NCI-H187 (cell line): ENCODE data around the gene DLGAP1.
A peak's percentile ranks its signal among the peaks of the same experiment; 100 is the strongest.

ENCODE experiments used
- DNase-seq, 2 experiments: peaks; one replicate each; lab custom pipeline; 2025; lab: John Stamatoyannopoulos, UW

DLGAP1 gene

DNA sequence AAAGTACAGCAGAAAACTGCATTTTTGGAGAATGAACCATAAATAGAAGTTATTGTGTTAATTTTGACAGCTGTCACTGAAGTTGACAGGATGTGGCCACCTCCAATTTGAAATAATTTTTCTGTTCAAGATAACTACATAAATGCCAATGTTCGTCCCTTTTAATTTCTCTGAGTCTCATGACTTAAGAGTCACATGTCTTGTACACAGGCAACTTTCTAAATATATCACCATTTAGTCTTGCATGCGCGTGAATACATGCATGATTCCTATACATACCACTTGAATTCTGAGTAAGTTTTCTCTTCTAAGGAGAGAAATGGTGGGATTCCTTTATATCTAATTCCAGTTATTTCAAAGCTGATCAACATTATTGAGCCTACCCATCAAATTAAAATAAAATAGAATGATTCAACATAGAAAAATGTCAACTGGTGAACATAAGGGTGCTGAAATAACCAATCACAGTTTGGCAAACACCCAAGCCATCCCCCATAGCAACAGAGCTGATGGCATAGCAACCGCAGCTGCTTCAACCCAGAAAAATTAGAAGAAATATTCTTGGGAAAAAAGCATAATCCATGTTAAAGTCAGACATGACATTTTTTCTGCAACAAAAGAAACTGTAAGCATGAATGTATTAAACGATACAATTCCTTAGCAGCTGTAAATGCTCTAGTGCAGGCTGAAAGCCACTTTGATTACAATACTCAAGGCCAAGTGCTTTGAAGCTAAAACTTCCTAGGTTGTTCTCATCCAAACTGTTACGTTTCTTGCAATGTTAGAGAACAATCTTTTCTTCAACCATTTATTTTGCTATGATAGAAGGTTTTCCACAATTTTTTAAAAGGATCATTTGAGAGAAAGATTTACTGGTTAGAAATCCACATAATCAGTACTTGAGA, 282.7 kb downstream of the DLGAP1 start:
- no peak for DNase-seq

DNA sequence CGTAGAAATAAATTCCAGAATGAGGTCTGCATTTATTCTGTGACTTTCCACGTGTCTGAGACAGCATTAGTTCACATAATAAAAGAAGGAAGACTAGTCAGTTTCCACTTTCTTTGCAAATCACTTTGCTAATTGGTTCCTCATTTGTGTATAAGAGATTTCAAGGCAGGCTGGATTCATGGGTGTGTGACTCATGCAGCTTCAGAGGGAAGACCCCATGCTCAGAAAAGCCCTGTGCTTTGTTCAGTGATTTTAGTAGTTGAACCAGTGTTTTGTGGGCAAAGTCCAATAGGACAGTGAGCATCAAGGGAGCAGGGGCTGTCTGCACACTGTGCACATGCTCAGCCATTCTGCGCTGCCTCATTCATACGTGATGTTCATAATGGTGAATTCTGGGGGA, 297.8 kb downstream of the DLGAP1 start:
- no peak for DNase-seq

DNA sequence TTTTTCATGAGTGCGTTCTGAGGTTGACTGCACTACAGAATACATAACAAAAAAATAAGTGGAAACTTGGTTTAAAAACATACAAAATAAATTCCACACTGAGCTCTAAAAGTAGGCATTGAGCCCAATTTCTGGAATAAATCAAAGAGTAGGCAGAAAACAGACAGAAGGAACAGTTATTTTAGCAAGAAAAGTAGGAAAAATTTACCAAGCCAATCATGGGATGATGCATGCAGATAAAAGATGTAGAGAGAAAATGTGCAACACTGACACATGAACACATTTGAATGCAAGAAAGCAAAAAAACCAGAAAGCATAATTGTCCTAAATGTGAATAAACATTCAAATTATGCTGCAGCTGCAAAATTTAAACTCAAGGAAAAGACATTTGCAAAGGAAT, 308.3 kb downstream of the DLGAP1 start:
- DNase-seq: no peak

DNA sequence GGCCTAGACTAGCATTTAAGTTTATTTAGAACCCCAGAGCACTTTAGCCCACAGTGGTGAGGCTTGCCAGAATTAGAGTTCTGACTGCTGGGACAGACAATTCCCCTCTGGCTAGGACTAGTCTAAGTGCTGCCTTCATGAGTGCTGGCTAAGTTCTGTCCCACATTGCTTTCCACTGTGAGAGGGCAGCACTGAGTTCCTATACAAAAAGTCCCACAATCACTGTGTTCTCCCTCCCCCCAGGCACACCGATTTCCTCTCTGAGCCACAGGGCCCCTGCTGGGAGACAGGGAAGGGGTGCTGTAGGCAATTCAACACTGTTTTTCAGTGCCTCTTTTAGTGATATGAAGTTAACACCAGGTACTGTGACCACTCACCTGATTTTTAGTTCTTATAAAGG, 310.9 kb downstream of the DLGAP1 start:
- no peak for DNase-seq

DNA sequence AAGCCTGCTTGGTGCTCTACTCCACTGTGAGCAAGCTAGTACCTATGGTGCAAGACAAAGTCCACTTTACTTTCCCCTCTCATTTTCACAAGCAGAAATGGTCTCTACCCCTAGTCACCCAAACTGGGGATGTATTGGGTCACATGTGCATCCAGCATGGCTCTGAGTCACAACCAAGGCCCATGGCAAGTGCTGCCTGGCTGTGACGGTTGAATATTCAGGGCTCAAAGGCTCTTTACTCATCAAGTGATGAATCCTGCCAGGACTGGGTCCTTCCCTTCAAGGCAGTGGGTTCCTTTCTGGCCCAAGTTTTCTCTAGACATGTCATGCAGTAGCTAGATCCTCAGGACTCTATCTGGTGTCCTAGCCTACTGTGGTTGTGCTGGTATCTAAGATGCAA, 311.5 kb downstream of the DLGAP1 start:
- DNase-seq: no peak

DNA sequence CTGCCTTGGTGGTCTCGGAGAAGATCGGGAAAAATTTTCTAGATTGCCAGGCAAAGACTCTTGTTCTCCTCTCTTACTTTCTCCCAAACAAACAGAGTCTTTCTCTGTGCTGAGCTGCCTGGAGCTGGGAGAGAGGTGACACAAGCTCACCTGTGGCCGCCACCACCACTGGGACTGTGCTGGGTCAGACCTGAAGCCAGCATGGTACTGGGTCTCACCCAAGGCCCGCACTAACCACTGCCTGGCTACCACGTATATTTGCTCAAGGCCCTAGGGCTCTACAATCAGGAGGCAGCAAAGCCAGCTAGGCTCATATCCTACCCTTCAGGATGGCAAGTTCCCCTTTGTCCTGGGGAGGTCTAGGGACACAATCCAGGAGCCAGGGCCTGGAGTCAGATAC, 312.2 kb downstream of the DLGAP1 start:
- no peak for DNase-seq

DNA sequence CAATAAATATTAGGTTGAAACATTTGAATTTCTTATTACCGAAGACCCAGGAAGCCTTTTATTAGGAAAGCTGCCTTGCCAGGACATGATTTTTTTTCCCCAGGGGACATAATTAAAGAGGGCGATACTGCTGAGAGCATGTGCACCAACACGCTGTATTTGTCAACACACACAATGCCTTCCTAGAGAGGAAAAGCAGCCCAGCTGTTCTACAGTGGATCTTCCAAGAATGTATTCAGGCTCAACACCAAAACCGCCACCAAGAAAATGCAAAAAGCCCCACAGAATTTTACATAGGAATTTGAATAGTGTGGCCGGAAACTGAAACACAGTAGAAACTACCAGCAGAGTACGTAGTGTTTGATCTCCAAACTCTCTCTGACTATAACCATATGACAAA, 320.4 kb downstream of the DLGAP1 start:
- no peak for DNase-seq

DNA sequence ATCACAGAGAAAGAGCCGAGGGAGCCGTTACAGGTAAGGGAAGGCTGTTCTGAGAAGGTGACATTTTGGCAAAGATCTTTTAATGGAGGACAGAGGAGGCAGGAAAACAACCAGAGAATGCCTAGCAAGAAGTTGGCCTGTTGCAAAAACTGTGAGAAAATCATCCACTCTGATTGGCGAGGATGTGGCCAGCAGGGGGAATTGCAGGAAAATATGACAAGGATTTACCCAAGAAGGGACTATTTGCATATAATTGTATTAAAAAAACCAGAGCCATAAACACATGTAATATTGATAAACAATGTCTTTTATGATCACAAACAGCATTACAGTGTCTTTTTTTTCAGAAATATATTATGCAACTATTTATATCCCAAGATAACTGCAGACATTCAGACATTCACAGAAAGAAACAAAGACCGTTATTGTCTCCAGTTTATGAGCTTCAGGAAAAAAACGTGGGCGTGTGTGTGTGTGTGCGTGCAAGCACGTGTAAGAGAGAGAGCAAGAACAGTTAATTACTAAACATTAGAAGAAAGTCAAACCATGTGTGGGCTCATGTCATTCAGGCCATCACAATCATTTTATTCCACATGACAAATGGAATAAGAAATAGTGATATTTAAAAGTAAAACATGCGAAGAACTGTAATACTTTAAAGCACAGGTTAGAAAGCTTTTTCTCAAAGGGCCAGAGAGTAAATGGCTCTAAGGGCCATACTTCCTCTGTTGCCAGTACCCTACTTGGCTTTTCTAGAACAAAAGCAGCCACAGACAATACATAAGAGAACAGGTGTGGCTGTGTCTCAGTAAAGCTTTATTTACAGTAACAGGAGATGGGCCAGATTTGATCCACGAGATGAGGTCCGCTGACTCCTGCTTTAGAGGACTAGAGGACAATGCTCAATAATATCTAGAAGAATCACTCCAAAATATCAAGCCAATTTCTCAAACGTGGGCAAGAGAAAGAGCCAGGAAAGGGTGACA, 324.1 kb downstream of the DLGAP1 start:
- no peak for DNase-seq

DNA sequence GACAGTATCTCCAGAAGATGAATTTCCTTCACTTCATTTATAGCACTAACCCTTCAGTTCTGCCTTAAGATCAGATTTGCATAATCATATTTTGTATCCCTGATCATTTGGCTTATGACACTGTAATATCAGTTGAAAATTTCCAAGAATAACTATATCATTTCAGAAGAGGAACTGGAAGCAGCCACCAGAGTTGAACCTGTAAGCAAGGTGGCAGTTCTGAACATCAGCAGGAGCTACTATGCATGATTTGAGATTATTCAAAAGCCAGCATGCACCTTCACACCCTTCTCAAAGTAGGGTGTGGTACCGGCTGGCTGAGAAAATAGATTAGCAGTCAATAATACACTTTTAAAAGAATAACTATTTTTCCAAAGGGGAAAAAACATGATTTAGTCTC, 328.2 kb downstream of the DLGAP1 start:
- DNase-seq: no peak

DNA sequence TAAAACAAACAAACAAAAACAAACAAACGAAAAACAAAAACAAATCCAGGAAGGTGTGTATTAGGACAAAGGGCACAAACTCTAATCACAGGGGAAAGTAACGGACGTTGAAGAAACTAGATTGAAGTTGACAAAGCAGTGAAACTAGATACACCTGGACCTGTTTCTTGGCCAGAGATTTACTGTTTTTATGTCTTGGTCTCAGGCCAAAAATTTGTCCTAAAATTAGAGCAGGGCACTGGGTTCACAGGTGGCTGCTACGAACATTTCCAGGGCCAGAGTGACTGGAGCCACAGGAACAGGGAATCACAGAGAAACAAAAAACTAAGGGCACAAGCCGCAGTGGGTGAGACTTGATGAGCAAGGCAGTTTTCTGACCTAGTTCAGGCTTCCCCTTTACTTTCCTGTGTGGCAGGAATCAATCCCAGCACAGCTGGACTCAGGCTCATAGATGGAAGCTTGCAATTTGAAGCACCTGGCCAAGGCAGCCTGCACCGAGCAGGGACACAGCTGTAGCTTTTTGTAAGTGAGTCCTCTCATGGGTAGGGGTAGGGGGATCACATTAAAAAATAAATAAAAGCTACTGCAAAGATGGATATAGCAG, 329.4 kb downstream of the DLGAP1 start:
- DNase-seq: no peak

DNA sequence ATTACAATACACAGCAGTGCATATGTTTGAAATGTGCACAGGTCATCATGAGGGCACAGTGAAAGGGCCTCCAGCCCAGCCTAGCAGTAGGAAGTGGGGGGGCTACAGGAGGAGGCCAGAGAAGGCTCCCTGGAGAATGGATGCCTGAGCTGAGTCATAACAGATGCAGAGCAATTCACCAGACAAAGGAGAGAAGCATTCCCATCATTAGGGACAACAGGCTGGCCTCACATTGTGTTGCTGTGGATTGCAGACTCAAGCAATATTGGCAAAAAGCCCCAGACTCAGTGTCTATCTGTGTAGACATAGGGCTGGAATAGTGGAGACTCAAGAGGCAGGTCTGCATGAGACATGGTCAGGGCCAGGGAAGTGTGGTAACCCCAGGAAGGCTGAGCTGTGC, 329.9 kb downstream of the DLGAP1 start:
- DNase-seq: no peak

DNA sequence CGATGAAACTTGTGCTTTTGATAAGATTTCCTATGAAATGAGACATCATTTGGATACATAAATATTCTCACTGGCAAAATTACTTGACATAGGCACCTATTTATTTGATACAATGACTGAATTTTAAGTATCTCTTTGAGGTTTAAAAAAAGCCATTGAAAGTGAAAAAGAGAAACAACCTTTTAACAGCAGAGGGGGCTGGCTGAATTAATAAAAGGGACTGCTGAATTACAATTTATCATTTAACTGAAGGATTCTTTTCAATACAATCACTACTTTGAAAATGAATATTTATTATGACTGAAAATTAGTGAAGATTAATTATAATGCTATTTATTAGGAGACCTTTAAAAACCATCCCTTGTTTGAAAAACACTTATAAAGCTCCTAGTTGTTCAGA, 335.3 kb downstream of the DLGAP1 start:
- no peak for DNase-seq

DNA sequence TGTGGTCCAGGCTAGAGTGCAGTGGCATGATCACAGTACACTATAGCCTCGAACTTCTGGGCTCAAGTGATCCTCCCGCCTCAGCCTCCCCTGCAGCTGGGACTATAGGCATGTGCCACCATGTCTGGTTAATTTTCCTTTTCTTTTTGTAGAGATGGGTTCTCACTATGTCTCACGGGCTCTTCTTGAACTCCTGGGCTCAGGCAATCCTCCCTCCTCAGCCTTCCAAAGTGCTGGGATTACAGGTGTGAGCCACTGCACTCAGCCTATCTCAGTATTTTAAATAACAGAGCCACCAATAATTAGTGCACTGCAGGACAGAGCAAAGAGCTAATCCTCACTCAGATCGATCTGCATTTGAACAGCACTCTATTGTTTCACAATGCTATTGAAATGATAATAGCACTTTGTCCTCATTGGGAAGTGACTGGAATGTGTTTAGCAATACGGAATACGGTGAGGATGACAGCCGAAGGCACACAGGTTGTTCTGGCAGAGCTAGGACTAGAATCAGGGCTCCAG, 335.9 kb downstream of the DLGAP1 start:
- no peak for DNase-seq

DNA sequence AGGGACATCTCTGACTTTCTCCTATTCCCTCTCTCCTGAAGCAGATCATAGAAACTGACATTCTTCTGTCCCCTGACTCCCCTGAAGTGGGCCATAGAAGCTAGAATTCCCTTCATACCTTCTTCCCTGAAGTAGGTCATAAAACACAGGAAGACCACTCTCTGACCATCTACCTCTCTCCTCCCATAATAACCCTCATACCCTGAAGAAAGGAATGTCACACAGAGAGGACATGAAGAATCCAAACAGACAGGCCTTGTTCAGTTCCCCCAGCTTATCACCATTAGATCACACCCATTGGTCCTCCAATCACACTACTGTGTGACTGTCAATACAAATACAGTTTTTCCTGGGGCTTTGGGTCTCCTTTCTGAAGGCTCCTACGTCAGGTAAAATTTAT, 347.1 kb downstream of the DLGAP1 start:
- no peak for DNase-seq

DNA sequence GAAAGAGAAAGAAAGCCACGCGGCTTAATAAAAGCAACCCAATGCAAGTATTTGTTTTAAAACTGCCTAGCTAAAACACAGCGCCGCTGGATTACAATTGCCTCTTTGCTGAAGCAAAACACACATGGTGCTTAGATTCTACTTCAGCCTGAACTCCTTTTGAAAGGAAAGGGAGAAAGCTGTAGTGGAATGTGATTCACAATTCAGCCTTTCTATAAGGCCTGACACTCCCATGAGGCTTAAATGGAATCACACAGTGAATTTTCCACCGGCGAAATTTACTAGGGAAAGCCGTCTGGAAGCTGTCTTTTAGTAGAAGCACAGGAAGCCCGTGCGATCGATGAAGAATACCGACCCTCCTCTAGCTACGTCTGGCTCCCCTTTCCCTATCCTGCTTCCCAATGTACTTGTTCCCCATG, 348.0 kb downstream of the DLGAP1 start:
- DNase-seq: no peak

DNA sequence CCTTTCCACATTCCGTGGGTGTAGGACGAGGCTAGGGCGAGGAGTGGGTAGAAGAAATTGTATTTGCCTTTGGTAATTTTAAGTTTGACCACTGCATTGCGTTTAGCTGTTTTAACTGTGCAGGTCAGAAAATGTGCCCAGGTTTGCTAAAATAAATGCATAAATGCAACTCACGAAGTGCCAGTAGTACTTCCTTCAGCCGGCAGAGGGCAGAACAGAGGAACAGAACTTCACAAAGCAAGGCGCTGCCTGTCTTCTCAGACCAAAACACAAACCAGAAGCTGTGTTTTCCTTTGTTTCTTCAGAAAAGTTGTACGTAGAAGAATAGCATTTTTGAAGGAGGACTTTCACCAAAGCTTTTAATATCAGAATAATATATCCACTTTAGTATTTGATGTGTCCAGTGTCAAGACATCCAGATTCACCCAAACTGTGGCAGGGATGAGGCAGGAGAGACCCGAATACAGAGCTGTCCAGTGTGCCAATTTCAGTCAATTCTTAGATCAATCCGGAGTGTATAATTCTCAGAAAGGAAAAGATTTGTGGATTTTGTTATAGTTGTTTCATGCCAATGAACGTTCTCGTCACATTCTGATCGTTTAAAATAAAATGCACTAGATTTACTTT, 348.6 kb downstream of the DLGAP1 start:
- peak in 1 of 2 experiments; percentile 5 for DNase-seq

DNA sequence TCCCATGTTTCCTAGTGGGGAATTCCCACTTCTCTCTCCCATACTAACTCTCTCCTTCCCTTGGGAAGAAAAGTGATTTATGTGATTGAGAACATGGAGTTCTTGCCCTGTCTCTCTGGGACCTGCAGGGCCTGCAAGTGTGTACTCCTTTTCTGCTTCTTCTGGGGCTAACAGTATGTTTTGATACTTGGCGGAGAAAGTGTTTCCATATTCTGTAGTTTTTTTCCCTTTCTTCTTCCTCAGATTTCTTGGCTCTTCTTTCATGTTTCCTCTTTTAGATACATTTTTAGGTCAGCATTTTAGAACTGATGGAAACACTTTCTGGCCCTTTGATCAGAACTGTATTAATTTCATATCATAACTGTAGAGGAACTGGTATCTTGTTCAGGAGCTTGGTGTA, 352.2 kb downstream of the DLGAP1 start:
- no peak for DNase-seq

DNA sequence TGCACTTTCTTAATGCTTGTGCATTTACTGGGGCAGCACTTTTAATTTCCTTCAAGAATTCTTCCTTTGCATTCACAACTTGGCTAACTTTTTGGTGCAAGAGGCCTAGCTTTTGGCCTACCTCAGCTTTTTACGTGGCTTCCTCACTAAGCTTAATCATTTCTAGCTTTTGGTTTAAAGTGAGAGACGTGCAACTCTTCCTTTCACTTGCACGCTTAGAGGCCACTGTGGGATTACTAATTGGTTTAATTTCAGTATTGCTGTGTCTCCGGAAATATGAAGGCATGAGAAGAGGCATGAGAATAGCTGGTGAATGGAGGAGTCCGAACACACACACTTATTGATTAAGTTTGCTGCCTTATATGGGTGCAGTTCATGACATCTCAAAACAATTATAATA, 354.1 kb downstream of the DLGAP1 start:
- DNase-seq: no peak

DNA sequence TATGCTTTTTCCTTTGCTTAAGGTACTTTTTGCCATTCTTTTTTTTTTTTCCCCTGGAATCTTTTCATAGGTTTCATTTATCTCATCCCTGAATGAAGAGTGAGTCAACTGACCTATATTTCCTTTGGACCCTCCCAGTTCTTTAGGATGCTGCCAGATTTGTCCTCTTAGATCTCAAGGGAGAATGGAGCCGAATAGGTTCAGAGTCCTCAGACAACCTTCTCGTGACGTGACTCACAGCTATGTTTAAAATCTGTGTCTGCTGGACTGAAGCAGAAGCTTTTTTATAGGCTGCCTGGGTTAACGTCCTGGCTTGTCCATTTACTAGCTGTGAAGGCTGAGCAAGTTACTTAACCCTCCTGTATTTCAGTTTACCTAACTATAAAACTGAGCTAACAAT, 358.6 kb downstream of the DLGAP1 start:
- no peak for DNase-seq

DNA sequence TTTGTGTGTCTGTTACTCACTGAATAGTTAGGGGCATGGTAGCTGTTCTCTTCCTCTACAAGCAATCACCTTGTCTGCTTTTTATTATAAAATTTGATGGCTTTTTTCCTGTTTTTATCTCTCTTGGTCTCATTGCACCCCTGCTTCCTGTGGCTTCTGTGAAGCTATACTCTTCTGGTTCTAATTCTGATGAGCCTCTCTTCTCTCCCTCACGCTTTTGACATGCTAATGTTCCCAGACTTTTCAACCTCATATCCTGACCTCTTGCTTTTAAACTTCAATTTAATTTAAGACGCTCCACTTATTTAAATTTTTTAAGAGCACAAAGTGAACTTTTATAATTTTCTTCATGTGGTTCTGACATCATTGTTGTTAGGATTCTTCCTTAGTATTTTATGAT, 361.4 kb downstream of the DLGAP1 start:
- no peak for DNase-seq

DNA sequence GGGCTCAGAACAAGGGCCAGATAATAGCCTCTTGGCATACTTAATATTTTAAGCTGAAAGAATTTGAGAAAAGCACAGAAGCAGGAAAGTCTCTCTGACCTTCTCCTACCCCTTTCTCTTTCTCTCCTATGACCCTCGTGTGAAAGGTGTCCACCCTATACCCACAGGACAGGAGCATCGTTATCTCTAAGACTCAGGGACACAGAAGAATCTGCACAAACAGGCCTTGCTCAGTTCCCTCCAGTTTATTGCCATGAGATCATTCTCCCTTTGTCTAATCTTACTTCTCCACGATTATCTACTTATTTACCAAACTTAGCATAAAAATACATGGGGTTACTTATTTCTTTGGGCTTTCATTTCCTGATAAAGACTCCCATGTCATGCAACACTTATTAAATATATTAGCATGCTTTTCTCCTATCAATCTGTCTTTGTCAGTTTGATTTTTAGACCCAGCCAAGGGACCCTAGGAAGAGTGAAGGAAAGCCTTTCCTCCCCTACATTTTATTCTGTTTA, 370.7 kb downstream of the DLGAP1 start:
- DNase-seq: no peak

DNA sequence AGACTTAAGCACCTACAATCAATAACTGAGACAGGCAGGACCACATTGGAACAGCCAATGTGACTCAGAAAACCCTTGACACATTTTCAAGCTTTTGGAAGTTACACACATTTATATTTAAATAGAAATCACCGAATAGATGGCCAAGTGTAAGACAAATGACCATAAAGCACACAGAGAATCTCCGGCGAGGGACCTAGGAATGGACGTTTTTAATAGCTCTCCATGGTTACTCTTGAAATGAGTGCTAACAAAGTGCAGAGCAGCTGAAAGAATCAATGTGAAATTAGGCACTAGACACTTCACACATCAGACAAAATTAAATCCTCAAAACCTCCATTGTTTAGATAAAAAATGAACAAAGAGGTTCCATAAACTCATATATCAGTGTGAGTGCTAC, 376.9 kb downstream of the DLGAP1 start:
- no peak for DNase-seq
